ENCODE data around the gene ACTL7B.

The ACTL7B gene

DNA sequence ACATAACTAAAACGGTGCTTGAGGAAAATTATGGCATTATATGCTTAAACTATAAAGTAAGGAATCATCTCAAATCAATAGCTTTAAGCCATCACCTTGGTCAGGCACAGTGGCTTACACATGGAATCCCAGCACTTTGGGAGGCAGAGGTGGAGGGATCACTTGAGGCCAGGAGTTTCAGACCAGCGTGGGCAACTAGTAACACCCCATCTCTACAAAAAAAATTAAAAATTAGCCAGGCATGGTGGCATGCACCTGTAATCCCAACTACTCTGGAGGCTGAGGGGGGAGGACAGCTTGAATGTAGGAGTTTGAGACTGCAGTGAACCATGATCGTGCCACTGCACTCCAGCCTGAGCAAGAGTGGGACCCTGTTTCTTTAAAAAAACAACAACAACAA lies 28.9 kb upstream of the ACTL7B start:
- H3K27ac ChIP-seq: no peak overlapping the region
- no peaks in the 10 kb centered on the region for H3K27me3 ChIP-seq (replicated peaks)
- TF ChIP-seq, protein P1, sequence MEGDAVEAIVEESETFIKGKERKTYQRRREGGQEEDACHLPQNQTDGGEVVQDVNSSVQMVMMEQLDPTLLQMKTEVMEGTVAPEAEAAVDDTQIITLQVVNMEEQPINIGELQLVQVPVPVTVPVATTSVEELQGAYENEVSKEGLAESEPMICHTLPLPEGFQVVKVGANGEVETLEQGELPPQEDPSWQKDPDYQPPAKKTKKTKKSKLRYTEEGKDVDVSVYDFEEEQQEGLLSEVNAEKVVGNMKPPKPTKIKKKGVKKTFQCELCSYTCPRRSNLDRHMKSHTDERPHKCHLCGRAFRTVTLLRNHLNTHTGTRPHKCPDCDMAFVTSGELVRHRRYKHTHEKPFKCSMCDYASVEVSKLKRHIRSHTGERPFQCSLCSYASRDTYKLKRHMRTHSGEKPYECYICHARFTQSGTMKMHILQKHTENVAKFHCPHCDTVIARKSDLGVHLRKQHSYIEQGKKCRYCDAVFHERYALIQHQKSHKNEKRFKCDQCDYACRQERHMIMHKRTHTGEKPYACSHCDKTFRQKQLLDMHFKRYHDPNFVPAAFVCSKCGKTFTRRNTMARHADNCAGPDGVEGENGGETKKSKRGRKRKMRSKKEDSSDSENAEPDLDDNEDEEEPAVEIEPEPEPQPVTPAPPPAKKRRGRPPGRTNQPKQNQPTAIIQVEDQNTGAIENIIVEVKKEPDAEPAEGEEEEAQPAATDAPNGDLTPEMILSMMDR (IDR thresholded peaks at IDR 0.05; ENCODE audit: low read depth, low read length, missing control alignments): no peak
- DNase-seq: no peak
- peaks cover 12% of the 10 kb centered on the region for H3K36me3 ChIP-seq (replicated peaks)
- in situ Hi-C loops (cut with HindIII; ENCODE audit: low pct_ligation_motif_present, low sequenced_read_pairs): no loop called here
- no peak overlapping the region for H3K4me3 ChIP-seq (ENCODE audit: low read depth, low read length)

DNA sequence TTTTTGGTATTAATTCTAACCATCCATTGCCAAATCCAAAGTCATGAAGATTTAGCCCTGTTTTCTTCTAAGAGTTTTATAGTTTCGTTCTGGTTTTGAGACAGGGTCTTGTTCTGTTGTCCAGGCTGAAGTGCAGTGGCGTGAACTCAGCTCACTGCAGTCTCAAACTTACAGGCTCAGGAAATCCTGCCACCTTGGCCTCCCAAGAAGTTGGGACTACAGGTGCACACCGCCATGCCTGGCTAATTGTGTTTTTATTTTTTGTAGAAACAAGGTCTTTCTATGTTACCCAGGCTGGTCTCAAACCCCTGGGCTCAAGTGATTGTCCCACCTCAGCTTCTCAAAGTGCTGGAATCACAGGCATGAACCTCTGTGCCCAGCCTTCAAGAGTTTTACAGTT lies 27.3 kb upstream of the ACTL7B start:
- TF ChIP-seq, protein P1 (IDR thresholded peaks at IDR 0.05; ENCODE audit: low read depth, low read length, missing control alignments): no peak
- no peak for DNase-seq
- in situ Hi-C loops (cut with HindIII; ENCODE audit: low pct_ligation_motif_present, low sequenced_read_pairs): no loop called here
- Histone ChIP-seq H3K36me3 (replicated peaks) (peaks cover 14% of the 10 kb centered on the region), H3K4me3 (ENCODE audit: low read depth, low read length) (no peak overlapping the region), H3K27ac (no peak overlapping the region), H3K27me3 (replicated peaks) (no peaks in the 10 kb centered on the region)

DNA sequence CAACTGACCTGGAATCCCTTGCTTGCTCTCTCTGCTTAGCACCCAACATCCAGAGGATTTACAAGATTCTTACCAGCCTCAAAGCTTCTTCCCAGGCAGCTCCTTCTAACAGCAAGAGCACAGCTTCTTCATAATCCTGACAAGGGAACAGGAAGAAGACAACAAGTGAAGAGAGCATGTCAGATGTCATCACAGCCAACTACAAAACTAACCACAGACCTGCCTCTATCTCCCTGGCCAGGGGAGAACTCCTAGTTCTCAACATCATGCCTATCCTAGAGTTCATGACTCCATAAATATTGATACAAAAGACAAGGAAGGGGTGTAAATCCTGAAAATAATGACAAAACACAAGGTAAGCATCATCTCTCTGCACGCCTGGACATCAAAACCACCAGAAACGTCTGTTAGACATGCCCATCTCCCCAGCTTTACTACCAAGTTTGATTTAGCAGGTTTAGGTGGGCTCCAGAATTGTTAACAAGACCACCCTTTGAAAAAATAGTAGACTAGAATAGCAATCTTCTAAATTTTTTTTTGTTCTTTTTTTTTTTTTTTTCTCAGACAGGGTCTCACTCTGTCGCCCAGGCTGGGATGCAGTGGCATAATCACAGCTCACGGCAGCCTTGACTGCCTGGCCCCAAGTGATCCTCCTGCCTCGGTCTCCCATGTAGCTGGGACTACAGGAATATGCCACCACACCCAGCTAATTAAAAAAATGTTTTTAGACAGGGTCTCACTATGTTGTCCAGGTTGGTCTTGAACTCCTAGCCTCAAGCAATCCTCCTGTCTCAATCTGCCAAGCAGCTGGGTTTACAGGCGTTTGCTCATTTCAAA lies 26.5 kb upstream of the ACTL7B start:
- Histone ChIP-seq H3K4me3 (ENCODE audit: low read depth, low read length) (no peak overlapping the region), H3K27me3 (replicated peaks) (no peaks in the 10 kb centered on the region), H3K36me3 (replicated peaks) (peaks cover 16% of the 10 kb centered on the region), H3K27ac (no peak overlapping the region)
- in situ Hi-C loops (cut with HindIII; ENCODE audit: low pct_ligation_motif_present, low sequenced_read_pairs): no loop called here
- TF ChIP-seq, protein P1 (IDR thresholded peaks at IDR 0.05; ENCODE audit: low read depth, low read length, missing control alignments): no peak
- no peak for DNase-seq

DNA sequence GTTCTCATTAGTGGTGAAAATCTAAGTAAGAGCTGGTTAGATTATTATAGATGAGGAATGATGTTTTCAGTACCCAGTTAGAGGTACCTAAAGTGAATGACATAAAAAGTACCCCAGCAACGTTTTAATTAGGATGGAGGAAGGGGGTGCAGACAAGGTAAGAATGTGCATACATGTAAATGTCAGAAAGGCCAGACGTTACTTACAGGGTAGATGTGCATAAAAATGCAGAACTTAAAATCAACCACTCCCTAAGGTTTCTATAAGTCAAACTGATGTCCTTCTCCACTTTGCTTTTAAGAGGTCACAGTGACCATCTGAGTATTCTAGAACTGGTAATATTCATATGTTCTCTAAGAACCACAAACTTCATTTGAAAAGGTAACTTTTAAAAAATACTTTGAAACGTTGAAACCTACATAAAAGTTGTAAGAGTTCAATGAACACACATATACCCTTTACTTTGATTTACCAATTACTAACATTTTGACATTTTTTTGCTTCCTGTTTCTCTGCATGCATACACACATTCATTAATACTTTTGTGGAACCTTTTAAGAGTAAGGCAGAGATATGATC lies 25.0 kb upstream of the ACTL7B start:
- TF ChIP-seq, protein P1 (IDR thresholded peaks at IDR 0.05; ENCODE audit: low read depth, low read length, missing control alignments): no peak
- Histone ChIP-seq H3K27ac (no peak overlapping the region), H3K27me3 (replicated peaks) (no peaks in the 10 kb centered on the region), H3K4me3 (ENCODE audit: low read depth, low read length) (no peak overlapping the region), H3K36me3 (replicated peaks) (peaks cover 18% of the 10 kb centered on the region)
- in situ Hi-C loops (cut with HindIII; ENCODE audit: low pct_ligation_motif_present, low sequenced_read_pairs): no loop called here
- DNase-seq: no peak

DNA sequence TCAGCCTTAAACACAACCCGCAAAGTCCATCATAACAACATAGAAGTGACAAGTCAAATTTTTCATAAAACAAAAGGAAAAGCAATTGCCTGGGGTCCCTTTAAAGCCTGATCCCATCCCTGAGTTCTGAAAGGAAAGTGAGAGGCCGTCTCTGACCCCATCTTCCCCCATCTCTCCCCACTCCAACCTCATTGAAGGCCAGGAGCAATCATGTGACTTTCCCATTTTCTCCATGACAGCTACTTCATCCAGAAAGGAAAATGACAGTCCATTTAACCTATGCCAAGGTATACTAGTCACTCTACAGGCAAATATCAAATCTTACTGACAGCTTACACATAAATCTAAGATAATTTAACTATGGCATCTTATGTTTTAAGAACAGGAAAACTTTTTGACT lies 21.7 kb upstream of the ACTL7B start:
- in situ Hi-C loops (cut with HindIII; ENCODE audit: low pct_ligation_motif_present, low sequenced_read_pairs): no loop called here
- no peak overlapping the region for H3K4me3 ChIP-seq (ENCODE audit: low read depth, low read length)
- H3K27ac ChIP-seq: no peak overlapping the region
- DNase-seq: no peak
- no peaks in the 10 kb centered on the region for H3K27me3 ChIP-seq (replicated peaks)
- peaks cover 27% of the 10 kb centered on the region for H3K36me3 ChIP-seq (replicated peaks)
- TF ChIP-seq, protein P1 (IDR thresholded peaks at IDR 0.05; ENCODE audit: low read depth, low read length, missing control alignments): no peak
